Measurements from ENCODE around the gene TXLNA. TPM values are rescaled to one million over a fixed set of nuclear protein-coding genes. Genes with fewer than 3 reads are reported as not detected.
A peak's percentile ranks its signal among the peaks of the same experiment; 100 is the strongest.

Gene TXLNA
- total RNA-seq, 1 donor from 2014 or later: 47.5 TPM

GRCh38 chr1:32187850-32188249 is 8.4 kb downstream of the TXLNA start:
- H3K4me1 ChIP-seq: peaks cover 14% of the 10 kb centered on the region
- ATAC-seq (no peak), DNase-seq (peak; percentile 45)
- TF ChIP-seq, protein P1, sequence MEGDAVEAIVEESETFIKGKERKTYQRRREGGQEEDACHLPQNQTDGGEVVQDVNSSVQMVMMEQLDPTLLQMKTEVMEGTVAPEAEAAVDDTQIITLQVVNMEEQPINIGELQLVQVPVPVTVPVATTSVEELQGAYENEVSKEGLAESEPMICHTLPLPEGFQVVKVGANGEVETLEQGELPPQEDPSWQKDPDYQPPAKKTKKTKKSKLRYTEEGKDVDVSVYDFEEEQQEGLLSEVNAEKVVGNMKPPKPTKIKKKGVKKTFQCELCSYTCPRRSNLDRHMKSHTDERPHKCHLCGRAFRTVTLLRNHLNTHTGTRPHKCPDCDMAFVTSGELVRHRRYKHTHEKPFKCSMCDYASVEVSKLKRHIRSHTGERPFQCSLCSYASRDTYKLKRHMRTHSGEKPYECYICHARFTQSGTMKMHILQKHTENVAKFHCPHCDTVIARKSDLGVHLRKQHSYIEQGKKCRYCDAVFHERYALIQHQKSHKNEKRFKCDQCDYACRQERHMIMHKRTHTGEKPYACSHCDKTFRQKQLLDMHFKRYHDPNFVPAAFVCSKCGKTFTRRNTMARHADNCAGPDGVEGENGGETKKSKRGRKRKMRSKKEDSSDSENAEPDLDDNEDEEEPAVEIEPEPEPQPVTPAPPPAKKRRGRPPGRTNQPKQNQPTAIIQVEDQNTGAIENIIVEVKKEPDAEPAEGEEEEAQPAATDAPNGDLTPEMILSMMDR (IDR thresholded peaks at IDR 0.05): no peak
- no peaks in the 10 kb centered on the region for H3K27me3 ChIP-seq
- no peak overlapping the region for H3K4me3 ChIP-seq
- H3K36me3 ChIP-seq: peaks cover 92% of the 10 kb centered on the region
- no peaks in the 10 kb centered on the region for H3K9me3 ChIP-seq
- H3K27ac ChIP-seq: no peak overlapping the region
- intact Hi-C loops (cut with DNase I): no loop called here

GRCh38 chr1:32192220-32192948 is 12.9 kb downstream of the TXLNA start:
- ATAC-seq: no peak
- no peak for DNase-seq

GRCh38 chr1:32194984-32195383 is 15.5 kb downstream of the TXLNA start:
- no peak for DNase-seq

More at GRCh38 chr1:32192220-32192948, 12.9 kb downstream of the TXLNA start:
- H3K36me3 ChIP-seq: peaks cover 100% of the 10 kb centered on the region
- H3K27me3 ChIP-seq: no peaks in the 10 kb centered on the region
- peaks cover 5% of the 10 kb centered on the region for H3K4me1 ChIP-seq
- H3K27ac ChIP-seq: no peak overlapping the region
- H3K4me3 ChIP-seq: no peak overlapping the region
- no peaks in the 10 kb centered on the region for H3K9me3 ChIP-seq
- intact Hi-C loops (cut with DNase I): no loop called here
- TF ChIP-seq, protein P1 (IDR thresholded peaks at IDR 0.05): no peak

DNA sequence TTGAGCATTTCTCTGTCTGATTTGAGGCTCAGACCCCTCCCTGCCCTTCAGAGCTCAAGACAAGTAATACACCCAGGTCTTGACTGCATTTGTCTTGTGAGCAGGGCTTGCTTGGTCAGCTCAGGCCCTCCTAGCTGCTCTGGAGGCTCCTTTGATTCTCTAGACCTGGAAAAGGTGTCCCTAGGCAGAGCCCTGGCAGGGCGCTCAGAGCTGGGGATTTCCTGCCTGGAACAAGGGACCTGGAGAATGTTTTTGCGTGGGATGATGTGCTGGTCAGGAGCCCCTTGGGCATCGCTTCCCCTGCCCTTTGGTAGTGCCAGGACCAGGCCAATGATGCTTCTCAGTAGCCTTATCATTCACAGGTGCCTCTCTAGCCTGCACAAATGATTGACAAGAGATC is 16.1 kb downstream of the TXLNA start:
- Histone ChIP-seq H3K4me1 (peaks cover 11% of the 10 kb centered on the region), H3K36me3 (peaks cover 71% of the 10 kb centered on the region), H3K9me3 (no peaks in the 10 kb centered on the region), H3K4me3 (no peak overlapping the region), H3K27ac (no peak overlapping the region), H3K27me3 (no peaks in the 10 kb centered on the region)
- intact Hi-C loops (cut with DNase I): no loop called here
- no peak for DNase-seq
- TF ChIP-seq, protein P1 (IDR thresholded peaks at IDR 0.05): no peak
- ATAC-seq: no peak

More at GRCh38 chr1:32194984-32195383, 15.5 kb downstream of the TXLNA start:
- Histone ChIP-seq H3K9me3 (no peaks in the 10 kb centered on the region), H3K4me3 (no peak overlapping the region), H3K36me3 (peaks cover 77% of the 10 kb centered on the region), H3K4me1 (peaks cover 9% of the 10 kb centered on the region), H3K27ac (no peak overlapping the region), H3K27me3 (no peaks in the 10 kb centered on the region)
- no peak for ATAC-seq
- intact Hi-C loops (cut with DNase I): no loop called here
- TF ChIP-seq, protein P1 (IDR thresholded peaks at IDR 0.05): no peak

DNA sequence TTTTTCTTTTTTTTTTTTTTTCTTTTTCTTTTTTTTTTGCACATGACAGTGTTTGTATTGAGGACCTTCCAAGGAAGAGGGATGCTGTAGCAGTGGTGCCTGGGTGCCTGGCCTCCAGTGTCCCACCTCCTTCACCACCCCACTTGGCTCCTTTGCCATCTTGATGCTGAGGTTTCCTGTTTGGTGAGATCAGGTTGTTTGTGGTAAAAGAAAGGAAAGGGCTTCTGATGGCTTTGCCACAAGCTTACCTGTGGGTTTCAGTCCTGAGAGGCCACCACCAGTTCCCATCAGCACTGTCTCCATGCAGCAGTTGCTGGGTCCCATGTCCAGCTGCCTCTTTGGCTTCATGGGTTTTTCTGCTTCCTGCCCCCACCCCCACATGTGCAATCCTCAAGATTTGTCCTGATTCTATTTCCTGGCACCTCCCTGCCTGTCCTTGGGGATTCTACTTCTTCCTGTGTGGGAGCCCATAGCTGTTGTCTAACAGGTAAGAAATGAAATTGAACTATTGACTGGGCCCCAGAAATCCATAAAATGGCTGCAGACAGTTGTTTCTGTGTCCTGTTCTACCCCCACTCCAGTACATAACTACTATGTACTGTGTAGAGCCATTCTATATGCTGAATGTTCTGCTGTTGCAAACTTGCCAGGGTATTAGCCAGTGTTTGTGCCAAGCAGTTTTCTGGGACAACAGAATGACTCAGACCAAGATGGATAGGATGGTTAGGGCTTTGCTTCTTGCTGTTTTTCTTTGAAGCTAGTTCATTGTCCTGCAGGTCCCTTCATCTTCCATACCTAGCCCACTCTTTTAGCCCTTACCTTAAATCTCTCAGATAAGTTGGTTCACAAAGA is 16.7 kb downstream of the TXLNA start:
- intact Hi-C loops (cut with DNase I): no loop called here
- DNase-seq (no peak), ATAC-seq (no peak)
- Histone ChIP-seq H3K27ac (no peak overlapping the region), H3K36me3 (peaks cover 65% of the 10 kb centered on the region), H3K4me3 (no peak overlapping the region), H3K9me3 (no peaks in the 10 kb centered on the region), H3K4me1 (peaks cover 14% of the 10 kb centered on the region), H3K27me3 (no peaks in the 10 kb centered on the region)
- TF ChIP-seq, protein P1 (IDR thresholded peaks at IDR 0.05): no peak

Data from upper lobe of right lung (tissue), 1 donor.